ENCODE data around the gene TIMM8B. TPM values are rescaled to one million over a fixed set of nuclear protein-coding genes. Genes with fewer than 3 reads are reported as not detected.

TIMM8B gene
- total and polyA plus RNA-seq, 10 of the 15 experiments (the other 5 are each of a cell fraction or from before 2014, with no cell fraction given) = 64.9 to 271 (median 139) TPM

GRCh38 chr11:112134473-112134872 lies 47.9 kb upstream of the TIMM8B start:
- ATAC-seq = no peak
- Histone ChIP-seq H4K20me1 (ENCODE audit: control insufficient read depth, insufficient read depth) (no peaks in the 10 kb centered on the region), H3K27ac (ENCODE audit: control insufficient read depth, insufficient read depth) (no peak overlapping the region), H3K79me2 (ENCODE audit: control insufficient read depth, insufficient read depth, low read length) (no peaks in the 10 kb centered on the region), H3K4me3 (no peak overlapping the region), H3K9me3 (replicated peaks; ENCODE audit: control insufficient read depth, insufficient read depth, low read length) (no peaks in the 10 kb centered on the region), H3K4me1 (ENCODE audit: control insufficient read depth, insufficient read depth, low read length) (0 out of 2 replicates have a peak, but pooled peaks cover 2% of the 10 kb centered on the region), H3K27me3 (replicated peaks in 1 of 2; ENCODE audit: control insufficient read depth in 2 of 2, insufficient read depth in 2 of 2, low read length in 1 of 2) (no peaks in the 10 kb centered on the region; a peak in 1 of 4 replicates), H3K4me2 (ENCODE audit: control insufficient read depth, insufficient read depth) (no peak overlapping the region), H2AFZ (ENCODE audit: control insufficient read depth, low read depth, low read length) (no peak overlapping the region), H3K36me3 (ENCODE audit: control insufficient read depth in 2 of 2, insufficient read depth in 2 of 2, low read length in 1 of 2) (no peaks in the 10 kb centered on the region), H3K9ac (ENCODE audit: control insufficient read depth, insufficient read depth, low read length) (no peak overlapping the region)
- in situ Hi-C loops (cut with MboI) (no loop called here), intact Hi-C loops (cut with micrococcal nuclease; ENCODE audit: unreplicated experiment) (no loop called here)
- DNase-seq (ENCODE audit: low read depth, low spot score) = no peak
- CTCF ChIA-PET = interaction anchor here (2.0 kb wide), 1 partner anchor 20 kb away, joined by 5 read pairs; no protein-coding TSS in a partner anchor
- no peak for FAIRE-seq
- SMC1A ChIA-PET (ENCODE audit: uncharacterized antibody, unreplicated experiment) = no interaction called here
- BruUV-seq (replicated peaks) = no TSS peak
- RAD21 ChIA-PET (ENCODE audit: unreplicated experiment) = no interaction called here
- TF ChIP-seq RELA (IDR thresholded peaks at IDR 0.05; ENCODE audit: borderline replicate concordance, partially characterized antibody) (no peak), MTA3 (IDR thresholded peaks at IDR 0.05; ENCODE audit: borderline replicate concordance, low read length) (no peak), SP1 (IDR thresholded peaks at IDR 0.05; ENCODE audit: low read depth, low read length) (no peak), POLR2AphosphoS5 (IDR thresholded peaks at IDR 0.05; ENCODE audit: low read length) (no peak), GATAD2B (conservative IDR thresholded peaks at IDR 0.05; ENCODE audit: low read depth) (no peak), NR2F1 (conservative IDR thresholded peaks at IDR 0.05) (no peak), SREBF1 (IDR thresholded peaks at IDR 0.05; ENCODE audit: low read length) (no peak), IRF5 (IDR thresholded peaks at IDR 0.05; ENCODE audit: borderline replicate concordance) (no peak), USF1 (IDR thresholded peaks at IDR 0.05; ENCODE audit: borderline replicate concordance, extremely low read length, insufficient read depth, low read depth, low read length) (no peak), BRCA1 (IDR thresholded peaks at IDR 0.05; ENCODE audit: low read depth, low read length) (no peak), ZNF274 (IDR thresholded peaks at IDR 0.05; ENCODE audit: insufficient read depth, insufficient read length) (no peak), FOXK2 (IDR thresholded peaks at IDR 0.05) (no peak), CUX1 (IDR thresholded peaks at IDR 0.05; ENCODE audit: insufficient replicate concordance, low read depth, low read length) (no peak), SPI1 (IDR thresholded peaks at IDR 0.05; ENCODE audit: borderline replicate concordance, insufficient read depth, low read depth, low read length) (no peak), YY1 (IDR thresholded peaks at IDR 0.05; ENCODE audit: low read depth, low read length) (no peak), NFXL1 (IDR thresholded peaks at IDR 0.05; ENCODE audit: borderline replicate concordance) (no peak)
- TF ChIP-seq, protein P1, sequence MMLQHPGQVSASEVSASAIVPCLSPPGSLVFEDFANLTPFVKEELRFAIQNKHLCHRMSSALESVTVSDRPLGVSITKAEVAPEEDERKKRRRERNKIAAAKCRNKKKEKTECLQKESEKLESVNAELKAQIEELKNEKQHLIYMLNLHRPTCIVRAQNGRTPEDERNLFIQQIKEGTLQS (IDR thresholded peaks at IDR 0.05; ENCODE audit: borderline replicate concordance, extremely low read depth, low read depth, low read length) = no peak
- 76% methylated on average over 3 of the region's 4 CpGs for WGBS (ENCODE audit: insufficient coverage, insufficient replicate concordance, low lambda C conversion rate, missing lambda C conversion rate)
- POLR2A ChIA-PET = no interaction called here
